ENCODE measurements around the gene MAP3K3. TPM values are rescaled to one million over a fixed set of nuclear protein-coding genes. Genes with fewer than 3 reads are reported as not detected.
A peak's percentile ranks its signal among the peaks of the same experiment; 100 is the strongest.

Gene MAP3K3
- total RNA-seq, 2 donors from 2014 or later = 44.0 to 72.0 TPM

DNA sequence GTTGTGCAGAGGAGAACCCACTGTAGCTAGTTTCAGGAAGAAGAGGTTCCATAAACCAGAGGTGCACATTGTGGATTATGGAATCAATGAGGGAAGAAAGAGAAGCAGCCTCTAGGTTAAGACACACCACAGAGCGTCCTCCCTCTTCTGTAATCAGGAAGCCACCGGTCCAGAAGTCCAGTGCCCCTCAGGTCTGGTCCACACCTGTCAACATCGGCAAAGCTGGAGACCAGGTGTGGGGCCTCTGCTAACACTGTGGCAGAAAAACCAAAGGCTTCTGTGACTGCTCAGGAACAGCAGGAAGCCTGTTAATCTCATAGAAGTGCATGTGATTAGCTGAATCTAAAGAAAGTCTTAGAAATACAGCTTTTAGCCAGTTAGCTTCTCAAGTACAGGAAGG lies 54.4 kb downstream of the MAP3K3 start:
- Histone ChIP-seq H3K4me1 (replicated peaks) (peaks cover 24% of the 10 kb centered on the region), H3K27ac (peak overlapping the region; percentile 74 to 82), H3K36me3 (no peaks in the 10 kb centered on the region), H3K4me3 (no peak overlapping the region), H3K27me3 (replicated peaks; ENCODE audit: insufficient read depth) (no peaks in the 10 kb centered on the region), H3K9me3 (no peaks in the 10 kb centered on the region)
- DNase-seq (ENCODE audit: low spot score) = no peak
- 58% methylated on average over 3 of the region's 3 CpGs for WGBS
- intact Hi-C loops (cut with DNase I) = loop anchor here (5.0 kb wide), 1 partner anchor 36 kb away; no protein-coding TSS in a partner anchor
- TF ChIP-seq POLR2A (IDR thresholded peaks at IDR 0.05) = no peak
- TF ChIP-seq POLR2AphosphoS5 (IDR thresholded peaks at IDR 0.05) = no peak
- TF ChIP-seq, protein P1, sequence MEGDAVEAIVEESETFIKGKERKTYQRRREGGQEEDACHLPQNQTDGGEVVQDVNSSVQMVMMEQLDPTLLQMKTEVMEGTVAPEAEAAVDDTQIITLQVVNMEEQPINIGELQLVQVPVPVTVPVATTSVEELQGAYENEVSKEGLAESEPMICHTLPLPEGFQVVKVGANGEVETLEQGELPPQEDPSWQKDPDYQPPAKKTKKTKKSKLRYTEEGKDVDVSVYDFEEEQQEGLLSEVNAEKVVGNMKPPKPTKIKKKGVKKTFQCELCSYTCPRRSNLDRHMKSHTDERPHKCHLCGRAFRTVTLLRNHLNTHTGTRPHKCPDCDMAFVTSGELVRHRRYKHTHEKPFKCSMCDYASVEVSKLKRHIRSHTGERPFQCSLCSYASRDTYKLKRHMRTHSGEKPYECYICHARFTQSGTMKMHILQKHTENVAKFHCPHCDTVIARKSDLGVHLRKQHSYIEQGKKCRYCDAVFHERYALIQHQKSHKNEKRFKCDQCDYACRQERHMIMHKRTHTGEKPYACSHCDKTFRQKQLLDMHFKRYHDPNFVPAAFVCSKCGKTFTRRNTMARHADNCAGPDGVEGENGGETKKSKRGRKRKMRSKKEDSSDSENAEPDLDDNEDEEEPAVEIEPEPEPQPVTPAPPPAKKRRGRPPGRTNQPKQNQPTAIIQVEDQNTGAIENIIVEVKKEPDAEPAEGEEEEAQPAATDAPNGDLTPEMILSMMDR (IDR thresholded peaks at IDR 0.05) = no peak

DNA sequence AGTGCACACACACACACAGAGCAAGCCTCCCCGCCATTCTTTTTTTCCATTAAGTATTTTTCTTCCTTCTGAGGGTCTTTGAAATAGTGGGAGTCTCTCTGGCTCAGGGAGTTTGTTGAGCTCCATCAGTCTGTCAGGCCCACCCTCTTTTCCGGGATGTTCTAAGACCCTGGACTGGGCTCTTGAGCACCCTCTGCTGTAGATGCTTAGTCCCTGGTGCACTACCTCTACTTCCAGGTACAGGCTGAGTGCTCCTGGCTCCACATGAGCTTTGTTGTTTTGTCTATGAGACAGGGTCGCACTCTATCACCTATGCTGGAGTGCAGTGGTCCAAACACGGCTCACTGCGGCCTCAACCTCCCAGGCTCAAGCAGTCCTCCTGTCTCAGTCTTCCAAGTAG lies 57.0 kb downstream of the MAP3K3 start:
- TF ChIP-seq POLR2A (IDR thresholded peaks at IDR 0.05) (no peak), POLR2AphosphoS5 (IDR thresholded peaks at IDR 0.05) (no peak)
- TF ChIP-seq, protein P1 (IDR thresholded peaks at IDR 0.05) = no peak
- Histone ChIP-seq H3K36me3 (peaks cover 0 to 3% of the 10 kb centered on the region in 2 donors), H3K4me3 (no peak overlapping the region), H3K4me1 (replicated peaks) (peaks cover 23% of the 10 kb centered on the region), H3K27ac (no peak overlapping the region), H3K9me3 (no peaks in the 10 kb centered on the region), H3K27me3 (replicated peaks; ENCODE audit: insufficient read depth) (no peaks in the 10 kb centered on the region)
- WGBS = 95% methylated on average over 5 of the region's 5 CpGs
- intact Hi-C loops (cut with DNase I) = loop anchor here (5.0 kb wide), 1 partner anchor 33 kb away; no protein-coding TSS in a partner anchor
- no peak for DNase-seq (ENCODE audit: low spot score)

DNA sequence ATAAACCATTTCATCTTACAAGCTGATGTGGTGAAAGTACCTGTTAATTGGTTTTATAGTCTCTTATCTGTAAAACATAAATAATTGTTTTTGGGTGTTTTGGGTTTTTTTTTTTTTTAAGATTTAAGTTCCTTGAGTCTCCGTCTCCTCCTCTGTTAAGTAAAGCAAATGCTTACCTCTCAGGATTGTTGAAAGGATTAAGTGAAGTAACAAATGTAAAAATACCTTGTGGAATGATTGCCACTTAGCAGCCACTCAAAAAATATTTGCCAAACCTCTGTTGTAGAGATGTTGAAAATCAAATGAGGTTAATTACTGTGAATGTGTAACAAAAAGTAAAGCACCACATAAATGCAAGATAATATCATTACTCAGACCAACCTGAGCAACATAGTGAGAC lies 58.5 kb downstream of the MAP3K3 start:
- Histone ChIP-seq H3K36me3 (peaks cover 0 to 3% of the 10 kb centered on the region in 2 donors), H3K4me3 (no peak overlapping the region), H3K27ac (no peak overlapping the region), H3K27me3 (replicated peaks; ENCODE audit: insufficient read depth) (no peaks in the 10 kb centered on the region), H3K9me3 (no peaks in the 10 kb centered on the region), H3K4me1 (replicated peaks) (peaks cover 17% of the 10 kb centered on the region)
- DNase-seq (ENCODE audit: low spot score) = no peak
- intact Hi-C loops (cut with DNase I) = no loop called here
- WGBS = 97% methylated on average over 1 of the region's 1 CpG
- TF ChIP-seq POLR2A (IDR thresholded peaks at IDR 0.05) = no peak
- TF ChIP-seq, protein P1 (IDR thresholded peaks at IDR 0.05) = no peak
- no peak for TF ChIP-seq POLR2AphosphoS5 (IDR thresholded peaks at IDR 0.05)

DNA sequence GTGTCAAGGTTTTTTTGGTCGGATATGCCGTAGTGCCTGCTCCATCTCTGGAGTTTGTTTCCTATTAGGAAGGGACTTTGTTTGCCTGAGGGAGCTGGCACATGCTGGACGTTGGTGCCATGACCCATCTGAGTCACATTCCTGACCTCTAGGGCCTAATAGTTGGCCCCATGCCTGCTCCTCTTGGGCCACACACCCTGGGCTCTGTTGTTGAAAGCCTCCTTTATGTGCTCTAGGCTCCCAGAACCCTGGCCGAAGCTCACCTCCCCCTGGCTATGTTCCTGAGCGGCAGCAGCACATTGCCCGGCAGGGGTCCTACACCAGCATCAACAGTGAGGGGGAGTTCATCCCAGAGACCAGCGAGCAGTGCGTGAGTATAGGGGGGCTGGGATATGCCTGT lies 59.3 kb downstream of the MAP3K3 start:
- DNase-seq (ENCODE audit: low spot score) = no peak
- Histone ChIP-seq H3K4me1 (replicated peaks) (peaks cover 16% of the 10 kb centered on the region), H3K27ac (no peak overlapping the region), H3K27me3 (replicated peaks; ENCODE audit: insufficient read depth) (no peaks in the 10 kb centered on the region), H3K9me3 (no peaks in the 10 kb centered on the region), H3K4me3 (no peak overlapping the region), H3K36me3 (peaks cover 0 to 3% of the 10 kb centered on the region in 2 donors)
- no peak for TF ChIP-seq POLR2AphosphoS5 (IDR thresholded peaks at IDR 0.05)
- no peak for TF ChIP-seq POLR2A (IDR thresholded peaks at IDR 0.05)
- TF ChIP-seq, protein P1 (IDR thresholded peaks at IDR 0.05) = no peak
- intact Hi-C loops (cut with DNase I) = no loop called here
- WGBS = 77% methylated on average over 8 of the region's 8 CpGs

DNA sequence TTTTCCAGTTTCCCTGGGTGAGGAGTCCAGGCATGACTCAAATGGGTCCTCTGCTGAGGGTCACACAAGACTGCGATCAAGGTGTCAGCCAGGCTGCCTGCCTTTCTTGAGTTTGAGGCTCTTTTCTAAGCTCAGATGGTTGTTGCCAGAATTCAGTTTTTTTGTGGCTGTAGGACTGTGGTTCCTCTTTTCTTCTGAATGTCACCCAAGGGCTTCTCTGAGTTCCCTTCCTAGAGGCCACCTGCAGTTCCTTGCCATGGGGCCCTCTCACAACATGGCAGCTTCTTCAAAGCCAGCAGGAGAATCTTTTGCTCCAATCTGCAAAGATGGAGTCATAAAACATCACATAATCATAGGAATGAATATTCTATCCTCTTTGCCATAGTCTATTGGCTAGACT lies 60.2 kb downstream of the MAP3K3 start:
- no peaks in the 10 kb centered on the region for H3K27me3 ChIP-seq (replicated peaks; ENCODE audit: insufficient read depth)
- TF ChIP-seq POLR2AphosphoS5 (IDR thresholded peaks at IDR 0.05) (no peak), POLR2A (IDR thresholded peaks at IDR 0.05) (no peak)
- TF ChIP-seq, protein P1 (IDR thresholded peaks at IDR 0.05) = no peak
- no peak for DNase-seq (ENCODE audit: low spot score)
- 90% methylated on average over 1 of the region's 1 CpG for WGBS
- H3K4me1 ChIP-seq (replicated peaks) = peaks cover 14% of the 10 kb centered on the region
- no peak overlapping the region for H3K27ac ChIP-seq
- no peaks in the 10 kb centered on the region for H3K9me3 ChIP-seq
- intact Hi-C loops (cut with DNase I) = no loop called here
- peaks cover 0 to 3% of the 10 kb centered on the region in 2 donors for H3K36me3 ChIP-seq
- no peak overlapping the region for H3K4me3 ChIP-seq
